ENCODE results near the gene POF1B.
A peak's percentile ranks its signal among the peaks of the same experiment; 100 is the strongest.

The POF1B gene

GRCh38 chrX:85379174-85379907 lies at the start of gene POF1B:
TSS of gene POF1B (minus strand) at chrX:85379665. CDS start at chrX:85379454, 211 bp downstream.
- DNase-seq (ENCODE audit: low spot score) (no peak), ATAC-seq (ENCODE audit: low read depth) (0 out of 3 replicates have a peak, but pooled peaks have one; percentile 42)
- H3K4me1 ChIP-seq (ENCODE audit: insufficient read depth, poor library complexity, severe bottlenecking): no peaks in the 10 kb centered on the region
- no peaks in the 10 kb centered on the region for H3K9me3 ChIP-seq (ENCODE audit: severe bottlenecking)
- H3K4me3 ChIP-seq (ENCODE audit: severe bottlenecking): no peak within 1 kb of the TSS
- no peak within 1 kb of the TSS for H3K27ac ChIP-seq (ENCODE audit: poor library complexity, severe bottlenecking)
- no peaks in the 10 kb centered on the region for H3K36me3 ChIP-seq (ENCODE audit: low read depth)
- no peaks in the 10 kb centered on the region for H3K27me3 ChIP-seq (ENCODE audit: insufficient read depth, poor library complexity, severe bottlenecking)
- no peak for TF ChIP-seq CTCF (IDR thresholded peaks at IDR 0.05; ENCODE audit: poor library complexity, severe bottlenecking)

- Histone ChIP-seq H3K27me3 (ENCODE audit: insufficient read depth, poor library complexity, severe bottlenecking) (no peaks in the 10 kb centered on the region), H3K36me3 (ENCODE audit: low read depth) (no peaks in the 10 kb centered on the region), H3K9me3 (ENCODE audit: severe bottlenecking) (no peaks in the 10 kb centered on the region), H3K27ac (ENCODE audit: poor library complexity, severe bottlenecking) (no peak overlapping the region), H3K4me3 (ENCODE audit: severe bottlenecking) (no peak overlapping the region), H3K4me1 (ENCODE audit: insufficient read depth, poor library complexity, severe bottlenecking) (no peaks in the 10 kb centered on the region)
- TF ChIP-seq CTCF (IDR thresholded peaks at IDR 0.05; ENCODE audit: poor library complexity, severe bottlenecking): no peak
- DNase-seq (ENCODE audit: low spot score) (no peak), ATAC-seq (ENCODE audit: low read depth) (no peak)
These were observed 49.6 kb upstream of the POF1B start for GRCh38 chrX:85429066-85429465.

- DNase-seq (ENCODE audit: low spot score) (no peak), ATAC-seq (ENCODE audit: low read depth) (peak; percentile 73; the same call in 2 of the 3 replicates)
- no peaks in the 10 kb centered on the region for H3K4me1 ChIP-seq (ENCODE audit: insufficient read depth, poor library complexity, severe bottlenecking)
- no peaks in the 10 kb centered on the region for H3K9me3 ChIP-seq (ENCODE audit: severe bottlenecking)
- H3K27ac ChIP-seq (ENCODE audit: poor library complexity, severe bottlenecking): no peak overlapping the region
- H3K36me3 ChIP-seq (ENCODE audit: low read depth): no peaks in the 10 kb centered on the region
- no peak for TF ChIP-seq CTCF (IDR thresholded peaks at IDR 0.05; ENCODE audit: poor library complexity, severe bottlenecking)
- no peaks in the 10 kb centered on the region for H3K27me3 ChIP-seq (ENCODE audit: insufficient read depth, poor library complexity, severe bottlenecking)
- no peak overlapping the region for H3K4me3 ChIP-seq (ENCODE audit: severe bottlenecking)
These were observed 39.8 kb upstream of the POF1B start for GRCh38 chrX:85419293-85419692.

- Histone ChIP-seq H3K9me3 (ENCODE audit: severe bottlenecking) (no peaks in the 10 kb centered on the region), H3K36me3 (ENCODE audit: low read depth) (no peaks in the 10 kb centered on the region), H3K4me1 (ENCODE audit: insufficient read depth, poor library complexity, severe bottlenecking) (no peaks in the 10 kb centered on the region), H3K4me3 (ENCODE audit: severe bottlenecking) (no peak overlapping the region), H3K27ac (ENCODE audit: poor library complexity, severe bottlenecking) (no peak overlapping the region), H3K27me3 (ENCODE audit: insufficient read depth, poor library complexity, severe bottlenecking) (no peaks in the 10 kb centered on the region)
- DNase-seq (ENCODE audit: low spot score) (no peak), ATAC-seq (ENCODE audit: low read depth) (no peak)
- TF ChIP-seq CTCF (IDR thresholded peaks at IDR 0.05; ENCODE audit: poor library complexity, severe bottlenecking): no peak
These were observed 12.4 kb upstream of the POF1B start for GRCh38 chrX:85391878-85392238.

- no peak for ATAC-seq (ENCODE audit: low read depth)
These were observed 11.9 kb upstream of the POF1B start for GRCh38 chrX:85391185-85391877.

More at GRCh38 chrX:85391185-85391877, 11.9 kb upstream of the POF1B start:
- no peak for DNase-seq (ENCODE audit: low spot score)
- no peaks in the 10 kb centered on the region for H3K9me3 ChIP-seq (ENCODE audit: severe bottlenecking)
- H3K4me1 ChIP-seq (ENCODE audit: insufficient read depth, poor library complexity, severe bottlenecking): no peaks in the 10 kb centered on the region
- H3K27me3 ChIP-seq (ENCODE audit: insufficient read depth, poor library complexity, severe bottlenecking): no peaks in the 10 kb centered on the region
- no peak overlapping the region for H3K27ac ChIP-seq (ENCODE audit: poor library complexity, severe bottlenecking)
- H3K36me3 ChIP-seq (ENCODE audit: low read depth): no peaks in the 10 kb centered on the region
- no peak for TF ChIP-seq CTCF (IDR thresholded peaks at IDR 0.05; ENCODE audit: poor library complexity, severe bottlenecking)
- H3K4me3 ChIP-seq (ENCODE audit: severe bottlenecking): no peak overlapping the region

Measured in RWPE2 (cell line).